Type B pancreatic cell (in vitro differentiated cells): ENCODE results near the gene HECA. TPM values are rescaled to one million over a fixed set of nuclear protein-coding genes. Genes with fewer than 3 reads are reported as not detected.

Experiments used
- DNase-seq: peaks from one replicate; pipeline ENCODE4 v3.0.0; 2021; ENCODE audit warnings: mixed read lengths; ENCODE audit not compliant: unreplicated experiment; ENCODE audit errors: extremely low spot score
- H3K27ac Mint-ChIP-seq: 2 replicates; pipeline ENCODE4 v1.8.0; 2021; ENCODE audit warnings: mild to moderate bottlenecking, mixed read lengths
- H3K27me3 Mint-ChIP-seq: 2 replicates; pipeline ENCODE4 v1.8.0; 2021; ENCODE audit warnings: mixed read lengths
- H3K36me3 Mint-ChIP-seq: 2 replicates; pipeline ENCODE4 v1.8.0; 2021; ENCODE audit warnings: mixed read lengths
- H3K4me1 Mint-ChIP-seq: one replicate; pipeline ENCODE4 v1.8.0; 2021; ENCODE audit warnings: mixed read lengths; ENCODE audit not compliant: unreplicated experiment
- H3K4me3 Mint-ChIP-seq: 2 replicates; pipeline ENCODE4 v1.8.0; 2021; ENCODE audit warnings: mild to moderate bottlenecking, mixed read lengths
- H3K9me3 Mint-ChIP-seq: 2 replicates; pipeline ENCODE4 v1.8.0; 2021; ENCODE audit warnings: mixed read lengths
- long read RNA-seq: library from polyadenylated mRNA; unstranded; transcript quantifications from one replicate; pipeline ENCODE4 v2.0.0, GENCODE V29; 2020
- total RNA-seq: library from RNA; stranded (reverse); gene quantifications from 2 replicates; pipeline ENCODE4 v1.2.1, GENCODE V29; 2021; ENCODE audit warnings: low replicate concordance
- TF ChIP-seq, protein P1 (sequence below): fragments of 200-600 bp; sonication (generic); conservative IDR thresholded peaks from 2 replicates; pipeline ENCODE4 v1.5.0; 2021; ENCODE audit warnings: antibody characterized with exemption, mild to moderate bottlenecking

Gene HECA, protein sequence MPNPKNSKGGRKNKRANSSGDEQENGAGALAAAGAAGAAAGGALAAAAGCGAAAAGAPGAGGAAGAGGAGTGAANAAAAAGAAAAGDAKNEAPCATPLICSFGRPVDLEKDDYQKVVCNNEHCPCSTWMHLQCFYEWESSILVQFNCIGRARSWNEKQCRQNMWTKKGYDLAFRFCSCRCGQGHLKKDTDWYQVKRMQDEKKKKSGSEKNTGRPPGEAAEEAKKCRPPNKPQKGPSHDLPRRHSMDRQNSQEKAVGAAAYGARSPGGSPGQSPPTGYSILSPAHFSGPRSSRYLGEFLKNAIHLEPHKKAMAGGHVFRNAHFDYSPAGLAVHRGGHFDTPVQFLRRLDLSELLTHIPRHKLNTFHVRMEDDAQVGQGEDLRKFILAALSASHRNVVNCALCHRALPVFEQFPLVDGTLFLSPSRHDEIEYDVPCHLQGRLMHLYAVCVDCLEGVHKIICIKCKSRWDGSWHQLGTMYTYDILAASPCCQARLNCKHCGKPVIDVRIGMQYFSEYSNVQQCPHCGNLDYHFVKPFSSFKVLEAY
- total RNA-seq = 17.8 and 24.4 TPM in 2 replicates
- long read RNA-seq, partial matches to known transcripts = 0 of 7 reads
- long read RNA-seq, other reads (novel, unspliced or antisense) = 7 of 7 reads

DNA sequence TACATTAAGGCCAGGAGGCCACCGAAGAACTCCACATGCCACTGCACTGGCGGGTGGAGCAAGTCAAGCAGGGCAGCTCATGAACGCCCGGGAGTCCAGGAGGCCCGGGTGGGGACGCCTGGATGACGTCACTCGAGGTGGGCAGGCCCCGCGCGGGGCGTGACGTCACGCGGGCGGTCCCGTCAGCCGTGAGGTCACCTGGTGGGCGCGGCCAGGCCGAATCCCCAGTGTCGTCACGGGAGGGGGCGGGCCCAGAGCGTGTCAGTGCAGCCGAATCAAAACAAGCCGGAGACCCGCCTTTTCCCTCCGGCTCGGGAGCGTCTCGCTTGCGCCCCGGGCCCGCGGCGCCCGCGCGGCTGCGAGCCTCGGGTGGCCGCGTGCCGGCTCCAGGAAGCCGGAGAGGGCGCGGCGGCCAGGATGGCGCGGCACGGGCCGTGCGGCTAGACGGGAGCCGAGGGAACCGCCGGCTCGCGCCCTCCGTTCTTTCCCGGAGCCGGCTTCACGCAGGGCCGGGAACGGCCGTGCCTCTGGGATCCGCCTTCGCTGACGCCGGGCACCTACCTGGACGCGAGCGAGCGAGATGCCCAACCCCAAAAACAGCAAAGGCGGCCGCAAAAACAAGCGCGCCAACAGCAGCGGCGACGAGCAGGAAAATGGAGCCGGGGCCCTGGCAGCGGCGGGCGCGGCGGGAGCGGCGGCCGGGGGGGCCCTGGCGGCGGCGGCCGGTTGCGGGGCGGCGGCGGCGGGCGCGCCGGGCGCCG is at the start of gene HECA:
HECA (plus strand) TSS at position 264 of the 761 bp plus-strand sequence; CDS start at position 581, 317 bp downstream.
- Mint-ChIP-seq H3K36me3 (peaks cover 7% of the 10 kb centered on the region), H3K4me3 (peak within 1 kb of the TSS; percentile 94), H3K9me3 (no peaks in the 10 kb centered on the region), H3K27ac (peak within 1 kb of the TSS; percentile 97), H3K4me1 (peaks cover 32% of the 10 kb centered on the region), H3K27me3 (peaks cover 3% of the 10 kb centered on the region)
- TF ChIP-seq, protein P1, sequence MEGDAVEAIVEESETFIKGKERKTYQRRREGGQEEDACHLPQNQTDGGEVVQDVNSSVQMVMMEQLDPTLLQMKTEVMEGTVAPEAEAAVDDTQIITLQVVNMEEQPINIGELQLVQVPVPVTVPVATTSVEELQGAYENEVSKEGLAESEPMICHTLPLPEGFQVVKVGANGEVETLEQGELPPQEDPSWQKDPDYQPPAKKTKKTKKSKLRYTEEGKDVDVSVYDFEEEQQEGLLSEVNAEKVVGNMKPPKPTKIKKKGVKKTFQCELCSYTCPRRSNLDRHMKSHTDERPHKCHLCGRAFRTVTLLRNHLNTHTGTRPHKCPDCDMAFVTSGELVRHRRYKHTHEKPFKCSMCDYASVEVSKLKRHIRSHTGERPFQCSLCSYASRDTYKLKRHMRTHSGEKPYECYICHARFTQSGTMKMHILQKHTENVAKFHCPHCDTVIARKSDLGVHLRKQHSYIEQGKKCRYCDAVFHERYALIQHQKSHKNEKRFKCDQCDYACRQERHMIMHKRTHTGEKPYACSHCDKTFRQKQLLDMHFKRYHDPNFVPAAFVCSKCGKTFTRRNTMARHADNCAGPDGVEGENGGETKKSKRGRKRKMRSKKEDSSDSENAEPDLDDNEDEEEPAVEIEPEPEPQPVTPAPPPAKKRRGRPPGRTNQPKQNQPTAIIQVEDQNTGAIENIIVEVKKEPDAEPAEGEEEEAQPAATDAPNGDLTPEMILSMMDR = no peak
- peak; percentile 99 for DNase-seq

DNA sequence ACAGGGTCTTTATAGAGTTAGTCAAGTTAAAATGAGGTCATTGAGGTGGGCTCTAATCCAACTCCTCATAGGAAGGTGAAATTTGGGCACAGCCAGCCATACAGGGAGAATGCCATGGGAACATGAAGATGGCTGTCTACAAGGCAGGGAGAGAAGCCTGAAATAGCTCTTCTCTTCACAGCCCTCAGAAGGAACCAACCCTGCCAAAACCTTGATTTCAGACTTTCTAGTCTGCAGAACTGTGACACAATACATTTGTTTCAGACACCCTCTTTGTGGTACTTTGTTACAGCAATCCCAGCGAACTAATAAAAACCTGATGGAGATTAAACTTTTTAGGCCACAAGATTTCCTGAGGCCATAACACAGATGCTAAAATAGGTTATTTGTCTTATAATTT is 43.1 kb upstream of the HECA start:
- peaks cover 5% of the 10 kb centered on the region for H3K9me3 Mint-ChIP-seq
- H3K27me3 Mint-ChIP-seq = peaks cover 5% of the 10 kb centered on the region
- DNase-seq = no peak
- H3K4me1 Mint-ChIP-seq = no peaks in the 10 kb centered on the region
- no peak overlapping the region for H3K4me3 Mint-ChIP-seq
- H3K27ac Mint-ChIP-seq = no peak overlapping the region
- TF ChIP-seq, protein P1 = no peak
- no peaks in the 10 kb centered on the region for H3K36me3 Mint-ChIP-seq

GRCh38 chr6:139099984-139100383 is 34.9 kb upstream of the HECA start:
- DNase-seq = no peak
- no peaks in the 10 kb centered on the region for H3K27me3 Mint-ChIP-seq
- H3K4me3 Mint-ChIP-seq = no peak overlapping the region
- H3K27ac Mint-ChIP-seq = no peak overlapping the region
- TF ChIP-seq, protein P1 = no peak
- H3K36me3 Mint-ChIP-seq = no peaks in the 10 kb centered on the region
- no peaks in the 10 kb centered on the region for H3K4me1 Mint-ChIP-seq
- H3K9me3 Mint-ChIP-seq = no peaks in the 10 kb centered on the region

DNA sequence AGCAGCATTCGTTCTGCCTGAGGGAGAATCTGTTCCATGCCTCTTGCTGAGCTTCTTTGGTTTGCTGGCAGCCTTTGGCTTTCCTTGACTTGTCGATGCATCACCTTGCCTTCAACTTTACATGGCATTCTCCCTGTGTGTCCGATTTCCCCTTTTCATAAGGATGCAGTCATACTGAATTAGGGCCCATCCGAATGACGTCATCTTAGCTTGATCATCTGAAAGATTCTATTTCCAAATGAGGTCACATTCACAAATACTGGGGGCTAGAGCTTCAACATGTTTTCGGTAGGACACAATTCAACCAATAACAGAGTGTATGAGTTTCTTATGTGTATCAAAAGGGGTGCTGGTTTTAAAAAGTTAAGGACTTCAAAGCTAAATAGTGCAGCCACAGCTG is 27.8 kb upstream of the HECA start:
- no peaks in the 10 kb centered on the region for H3K27me3 Mint-ChIP-seq
- TF ChIP-seq, protein P1 = no peak
- no peaks in the 10 kb centered on the region for H3K9me3 Mint-ChIP-seq
- H3K27ac Mint-ChIP-seq = no peak overlapping the region
- H3K4me1 Mint-ChIP-seq = no peaks in the 10 kb centered on the region
- no peak for DNase-seq
- H3K36me3 Mint-ChIP-seq = no peaks in the 10 kb centered on the region
- H3K4me3 Mint-ChIP-seq = no peak overlapping the region

DNA sequence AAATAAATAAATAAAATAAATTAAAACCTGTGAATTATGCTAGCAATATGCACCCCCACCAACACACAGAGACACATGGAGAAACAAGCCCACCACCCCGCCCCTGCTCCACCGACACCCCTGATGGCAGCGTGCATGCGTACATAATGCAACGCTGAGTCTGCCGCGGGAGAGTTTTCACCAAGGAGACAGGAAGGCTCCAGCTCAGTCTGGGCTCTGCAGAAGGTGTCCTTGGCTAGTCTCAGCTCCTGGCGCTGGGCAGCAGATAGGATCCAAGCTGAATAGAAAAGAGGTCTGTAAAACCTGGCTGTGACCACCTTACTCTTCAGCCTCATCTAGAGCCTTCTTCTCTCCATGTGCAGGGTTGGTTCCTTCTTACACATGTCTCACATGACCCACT is 26.5 kb upstream of the HECA start:
- H3K27ac Mint-ChIP-seq = no peak overlapping the region
- no peaks in the 10 kb centered on the region for H3K4me1 Mint-ChIP-seq
- peaks cover 3% of the 10 kb centered on the region for H3K27me3 Mint-ChIP-seq
- no peak for DNase-seq
- H3K9me3 Mint-ChIP-seq = no peaks in the 10 kb centered on the region
- no peaks in the 10 kb centered on the region for H3K36me3 Mint-ChIP-seq
- H3K4me3 Mint-ChIP-seq = no peak overlapping the region
- TF ChIP-seq, protein P1 = no peak
